CD14-positive monocyte (primary cell): ENCODE data around the gene ARNT2. TPM values are rescaled to one million over a fixed set of nuclear protein-coding genes. Genes with fewer than 3 reads are reported as not detected.

Experiments
- DNase-seq, 3 donors: peaks; one replicate each; pipeline ENCODE4 v3.0.0-alpha.2; 2011 to 2022
- H2AFZ ChIP-seq: 2 replicates; pipeline ENCODE4 v1.6.0; 2012; ENCODE audit warnings: mild to moderate bottlenecking, low read depth, low read length, inconsistent platforms; ENCODE audit not compliant: insufficient read depth, poor library complexity, severe bottlenecking
- H3K27ac ChIP-seq, 2 donors: 1 replicate in 1 of 2; 2 replicates in 1 of 2; pipeline ENCODE4 v1.5.1; 2012 to 2013; ENCODE audit warnings: low read length in 2 of 2, control low read depth in 1 of 2, inconsistent platforms in 1 of 2, low read depth in 1 of 2, mild to moderate bottlenecking in 1 of 2
- H3K27me3 ChIP-seq, 2 donors: one replicate each; pipeline versions ENCODE4 v1.6.0 to v1.6.1; 2011 to 2013; ENCODE audit warnings: low read length in 2 of 2; ENCODE audit not compliant: control insufficient read depth in 2 of 2, insufficient read depth in 2 of 2
- H3K36me3 ChIP-seq, 2 donors: replicated peaks in 1 of 2; 1 replicate in 1 of 2; 2 replicates in 1 of 2; pipeline versions ENCODE4 v1.5.1 to v1.6.1; 2012 to 2013; ENCODE audit warnings: low read length in 2 of 2, control low read depth in 1 of 2, inconsistent platforms in 1 of 2, mild to moderate bottlenecking in 1 of 2; ENCODE audit not compliant: insufficient read depth in 2 of 2, control insufficient read depth in 1 of 2
- H3K4me1 ChIP-seq, 2 donors: 1 replicate in 1 of 2; 2 replicates in 1 of 2; pipeline versions ENCODE4 v1.5.1 to v1.6.1; 2012 to 2013; ENCODE audit warnings: low read length in 2 of 2, control low read depth in 1 of 2, inconsistent platforms in 1 of 2, mild to moderate bottlenecking in 1 of 2, moderate library complexity in 1 of 2; ENCODE audit not compliant: insufficient read depth in 2 of 2, control insufficient read depth in 1 of 2
- H3K4me2 ChIP-seq: replicated peaks from 2 replicates; pipeline ENCODE3; 2012; ENCODE audit warnings: low read length, moderate library complexity, mild to moderate bottlenecking; ENCODE audit not compliant: poor library complexity, severe bottlenecking; ENCODE audit errors: extremely low read depth
- H3K4me3 ChIP-seq, 3 experiments: fragments of 200-600 bp in 1 of 3; sonication (generic) in 1 of 3; replicated peaks in 1 of 3; 1 replicate in 2 of 3; 2 replicates in 1 of 3; pipeline ENCODE4 v1.5.1; 2011 to 2013; ENCODE audit warnings: low read length in 3 of 3, mild to moderate bottlenecking in 3 of 3, control low read depth in 2 of 3, low read depth in 2 of 3, inconsistent platforms in 1 of 3, moderate library complexity in 1 of 3
- H3K79me2 ChIP-seq: 2 replicates; pipeline ENCODE4 v1.6.0; 2012; ENCODE audit warnings: mild to moderate bottlenecking, control low read depth, inconsistent platforms, low read length, moderate library complexity; ENCODE audit not compliant: insufficient read depth
- H3K9ac ChIP-seq: 2 replicates; pipeline ENCODE4 v1.6.0; 2017; ENCODE audit warnings: low read length, mild to moderate bottlenecking; ENCODE audit not compliant: insufficient read depth, poor library complexity, severe bottlenecking
- H3K9me3 ChIP-seq, 2 donors: replicated peaks in 1 of 2; 1 replicate in 1 of 2; 2 replicates in 1 of 2; pipeline versions ENCODE4 v1.5.1 to v1.6.1; 2012 to 2013; ENCODE audit warnings: low read length in 2 of 2, control low read depth in 1 of 2; ENCODE audit not compliant: control insufficient read depth in 1 of 2, insufficient read depth in 1 of 2
- H4K20me1 ChIP-seq: 2 replicates; pipeline ENCODE4 v1.6.0; 2012; ENCODE audit warnings: mild to moderate bottlenecking, low read length, control low read depth, moderate library complexity; ENCODE audit not compliant: insufficient read depth
- H3K27ac Mint-ChIP-seq, 7 donors: one replicate each; pipeline ENCODE4 v1.8.0; 2020; ENCODE audit warnings: mild to moderate bottlenecking in 7 of 7, mixed read lengths in 7 of 7, moderate library complexity in 6 of 7, inconsistent platforms in 2 of 7
- H3K27me3 Mint-ChIP-seq, 3 donors: one replicate each; pipeline ENCODE4 v1.8.0; 2021 to 2022; ENCODE audit warnings: low read depth in 3 of 3, mild to moderate bottlenecking in 3 of 3, mixed read lengths in 3 of 3, moderate library complexity in 3 of 3, inconsistent platforms in 1 of 3
- H3K36me3 Mint-ChIP-seq, 2 donors: one replicate each; pipeline ENCODE4 v1.8.0; 2020; ENCODE audit warnings: mixed read lengths in 2 of 2, inconsistent platforms in 1 of 2, mild to moderate bottlenecking in 1 of 2
- H3K4me1 Mint-ChIP-seq: one replicate; pipeline ENCODE4 v1.8.0; 2020; ENCODE audit warnings: mild to moderate bottlenecking, mixed read lengths
- H3K4me3 Mint-ChIP-seq, 2 donors: one replicate each; pipeline ENCODE4 v1.8.0; 2020; ENCODE audit warnings: mild to moderate bottlenecking in 2 of 2, mixed read lengths in 2 of 2, moderate library complexity in 1 of 2
- H3K9me3 Mint-ChIP-seq, 7 donors: one replicate each; pipeline ENCODE4 v1.8.0; 2020 to 2022; ENCODE audit warnings: mixed read lengths in 7 of 7, mild to moderate bottlenecking in 6 of 7, moderate library complexity in 6 of 7, inconsistent platforms in 2 of 7
- WGBS: methylation state at CpG from one replicate; pipeline ENCODE4 v1.1.5; 2013; ENCODE audit warnings: missing lambda C conversion rate; ENCODE audit not compliant: insufficient coverage; 5-methylcytosine and 5-hydroxymethylcytosine counted together
- intact Hi-C, 2 donors: fragments of 100-400 bp; cut with micrococcal nuclease; formaldehyde crosslinking; loops; one replicate each; pipeline versions ENCODE4 v1.15.0 to v1.15.1; 2023
- polyA plus RNA-seq, 3 donors: library from polyadenylated mRNA; depleted of rRNA in 1 of 3; unstranded in 2 of 3; stranded (reverse) in 1 of 3; fragments of 300-500 nt in 2 of 3; fragments of >200 nt in 1 of 3; fragmentation: Illumina TruSeq in 2 of 3; gene quantifications; 1 replicate in 2 of 3; 2 replicates in 1 of 3; pipeline ENCODE4 v1.2.3, GENCODE V29; 2012 to 2021
- TF ChIP-seq, protein P1 (sequence below): fragments of 200-600 bp; IDR thresholded peaks from one replicate; pipeline ENCODE4 v1.8.0; 2022; ENCODE audit warnings: antibody characterized with exemption, mild to moderate bottlenecking

ARNT2 gene
- polyA plus RNA-seq, 3 donors, result not detected

DNA sequence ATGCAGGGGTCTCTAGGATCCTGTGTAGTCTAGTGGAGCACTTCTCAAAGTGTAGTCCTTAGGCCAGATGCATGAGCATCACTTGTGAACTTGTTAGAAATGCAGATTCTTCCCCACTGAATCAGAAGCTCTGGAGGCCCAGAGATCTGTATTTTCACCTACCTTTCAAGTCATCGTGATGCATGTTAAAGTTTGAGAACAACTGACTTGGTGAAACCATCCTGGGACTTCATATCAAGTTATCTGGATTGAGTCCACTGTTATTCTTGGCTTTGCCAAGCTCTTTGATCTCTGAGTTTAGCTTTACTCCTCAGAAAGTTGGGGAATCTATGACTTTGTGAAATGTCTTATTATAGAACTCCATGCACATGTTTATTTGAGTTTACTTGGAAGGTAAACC lies 78.5 kb downstream of the ARNT2 start:
- H3K9me3 ChIP-seq, result no peaks in the 10 kb centered on the region
- H3K27ac Mint-ChIP-seq, result no peak overlapping the region
- H3K4me3 ChIP-seq, result no peak overlapping the region
- intact Hi-C loops, result no loop called here
- no peak overlapping the region for H3K4me2 ChIP-seq
- H3K36me3 ChIP-seq, result no peaks in the 10 kb centered on the region
- no peak for DNase-seq
- H3K79me2 ChIP-seq, result no peaks in the 10 kb centered on the region
- no peaks in the 10 kb centered on the region for H4K20me1 ChIP-seq
- TF ChIP-seq, protein P1, sequence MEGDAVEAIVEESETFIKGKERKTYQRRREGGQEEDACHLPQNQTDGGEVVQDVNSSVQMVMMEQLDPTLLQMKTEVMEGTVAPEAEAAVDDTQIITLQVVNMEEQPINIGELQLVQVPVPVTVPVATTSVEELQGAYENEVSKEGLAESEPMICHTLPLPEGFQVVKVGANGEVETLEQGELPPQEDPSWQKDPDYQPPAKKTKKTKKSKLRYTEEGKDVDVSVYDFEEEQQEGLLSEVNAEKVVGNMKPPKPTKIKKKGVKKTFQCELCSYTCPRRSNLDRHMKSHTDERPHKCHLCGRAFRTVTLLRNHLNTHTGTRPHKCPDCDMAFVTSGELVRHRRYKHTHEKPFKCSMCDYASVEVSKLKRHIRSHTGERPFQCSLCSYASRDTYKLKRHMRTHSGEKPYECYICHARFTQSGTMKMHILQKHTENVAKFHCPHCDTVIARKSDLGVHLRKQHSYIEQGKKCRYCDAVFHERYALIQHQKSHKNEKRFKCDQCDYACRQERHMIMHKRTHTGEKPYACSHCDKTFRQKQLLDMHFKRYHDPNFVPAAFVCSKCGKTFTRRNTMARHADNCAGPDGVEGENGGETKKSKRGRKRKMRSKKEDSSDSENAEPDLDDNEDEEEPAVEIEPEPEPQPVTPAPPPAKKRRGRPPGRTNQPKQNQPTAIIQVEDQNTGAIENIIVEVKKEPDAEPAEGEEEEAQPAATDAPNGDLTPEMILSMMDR, result no peak
- no peak overlapping the region for H2AFZ ChIP-seq
- peaks cover 0 to 5% (median 0%) of the 10 kb centered on the region in 7 donors for H3K9me3 Mint-ChIP-seq
- 83% methylated on average over 1 of the region's 1 CpG for WGBS
- H3K9ac ChIP-seq, result no peak overlapping the region
- H3K36me3 Mint-ChIP-seq, result no peaks in the 10 kb centered on the region
- H3K4me1 ChIP-seq, result peaks cover 1 to 3% of the 10 kb centered on the region in 2 donors
- no peak overlapping the region for H3K27ac ChIP-seq
- no peaks in the 10 kb centered on the region for H3K27me3 ChIP-seq
- H3K4me1 Mint-ChIP-seq, result no peaks in the 10 kb centered on the region
- peaks cover 8 to 22% (median 12%) of the 10 kb centered on the region in 3 donors for H3K27me3 Mint-ChIP-seq
- H3K4me3 Mint-ChIP-seq, result no peak overlapping the region

DNA sequence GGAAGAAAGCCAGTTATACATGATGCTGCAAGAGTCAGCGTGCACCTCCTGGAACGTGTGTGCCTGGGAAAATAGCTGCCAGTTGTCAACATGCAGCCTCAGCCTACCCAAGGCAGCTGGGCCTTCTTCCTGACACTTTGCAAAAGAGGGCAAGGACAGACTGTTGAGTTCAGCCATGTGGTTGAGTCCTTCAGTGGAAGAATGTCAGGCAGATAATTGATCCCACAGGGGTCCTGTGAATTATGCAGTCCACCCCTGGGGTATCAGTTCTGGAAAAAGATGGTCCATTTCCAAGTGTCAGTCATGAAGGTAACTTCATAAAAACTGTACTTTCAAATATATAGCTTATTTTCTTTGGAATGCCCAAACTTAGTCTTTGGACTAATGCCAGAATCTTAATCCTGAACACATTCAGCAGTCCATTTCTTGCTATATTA lies 79.6 kb downstream of the ARNT2 start:
- H3K36me3 Mint-ChIP-seq, result no peaks in the 10 kb centered on the region
- H3K27me3 ChIP-seq, result no peaks in the 10 kb centered on the region
- no peak overlapping the region for H3K27ac ChIP-seq
- no peaks in the 10 kb centered on the region for H3K9me3 ChIP-seq
- H3K9me3 Mint-ChIP-seq, result no peaks in the 10 kb centered on the region
- no peaks in the 10 kb centered on the region for H3K79me2 ChIP-seq
- no peaks in the 10 kb centered on the region for H4K20me1 ChIP-seq
- H3K36me3 ChIP-seq, result no peaks in the 10 kb centered on the region
- H3K4me3 Mint-ChIP-seq, result no peak overlapping the region
- H3K4me2 ChIP-seq, result no peak overlapping the region
- no peak for DNase-seq
- no peak overlapping the region for H3K4me3 ChIP-seq
- intact Hi-C loops, result no loop called here
- peaks cover 11 to 14% of the 10 kb centered on the region in 2 donors for H3K4me1 ChIP-seq
- TF ChIP-seq, protein P1, result no peak
- 92% methylated on average over 2 of the region's 2 CpGs for WGBS
- H3K4me1 Mint-ChIP-seq, result peaks cover 9% of the 10 kb centered on the region
- no peak overlapping the region for H3K27ac Mint-ChIP-seq
- H2AFZ ChIP-seq, result no peak overlapping the region
- no peak overlapping the region for H3K9ac ChIP-seq
- peaks cover 8 to 19% (median 12%) of the 10 kb centered on the region in 3 donors for H3K27me3 Mint-ChIP-seq
